ENCODE measurements around the gene LY6G5C.

The LY6G5C gene

GRCh38 chr6:31665501-31666336 lies 15.1 kb downstream of the LY6G5C start, which contains the start of gene CSNK2B:
Gene CSNK2B, plus strand, starts transcription at chr6:31666080. Its CDS starts 752 bp downstream, at chr6:31666832.
- no peak for TF ChIP-seq CTCF (IDR thresholded peaks at IDR 0.05)

- TF ChIP-seq CTCF (IDR thresholded peaks at IDR 0.05), result no peak
These were observed 15.9 kb downstream of the LY6G5C start, which contains the start of gene GPANK1 for GRCh38 chr6:31664790-31665500. Gene GPANK1, minus strand, starts transcription at chr6:31664997. Its CDS starts 519 bp downstream, at chr6:31664478.

GRCh38 chr6:31663961-31664789 lies 16.7 kb downstream of the LY6G5C start:
- no peak for TF ChIP-seq CTCF (IDR thresholded peaks at IDR 0.05)

- no peak for TF ChIP-seq CTCF (IDR thresholded peaks at IDR 0.05)
These were observed 17.5 kb downstream of the LY6G5C start for GRCh38 chr6:31663126-31663960.

GRCh38 chr6:31662124-31662723 lies 18.6 kb downstream of the LY6G5C start:
- no peak for TF ChIP-seq CTCF (IDR thresholded peaks at IDR 0.05)

GRCh38 chr6:31661262-31662123 lies 19.4 kb downstream of the LY6G5C start:
- TF ChIP-seq CTCF (IDR thresholded peaks at IDR 0.05), result no peak
